Activated T-cell treated with anti-CD3 and anti-CD28 coated beads, Interleukin-2, amount 50 U/mL, for 48 hours (primary cell): ENCODE measurements around the gene GRB10.
"Not testable (repeated sequence)": the region's sequence is repeated elsewhere in the genome, so short reads cannot be mapped to it uniquely, and the experiment has no call there.

Source experiments
- DNase-seq, 2 experiments: peaks; one replicate each; pipeline ENCODE4 v3.0.0-alpha.2; 2020

Gene GRB10

DNA sequence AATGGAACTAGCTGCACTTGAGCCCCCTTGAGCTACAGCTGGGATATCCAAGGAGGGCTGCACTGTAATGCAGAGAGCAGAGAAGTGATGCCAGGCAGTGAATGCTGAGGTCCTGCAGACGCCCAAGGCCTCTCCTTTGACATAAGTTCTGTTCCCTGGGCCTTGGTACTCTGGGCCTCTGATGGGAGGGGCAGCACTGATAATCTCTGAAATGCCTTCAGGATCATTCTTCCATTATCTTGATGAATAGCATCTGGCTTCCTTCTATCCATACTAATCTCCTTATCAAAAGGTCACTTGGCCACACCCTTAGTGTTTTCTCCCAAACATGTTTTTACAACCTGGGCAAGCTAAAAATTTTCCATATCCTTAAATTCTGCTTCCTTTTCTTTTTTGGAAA lies 6.9 kb downstream of the GRB10 start:
- DNase-seq: no peak

GRCh38 chr7:50775231-50775630 lies 7.5 kb downstream of the GRB10 start:
- DNase-seq: no peak

GRCh38 chr7:50774319-50774718 lies 8.4 kb downstream of the GRB10 start:
- DNase-seq: no peak

DNA sequence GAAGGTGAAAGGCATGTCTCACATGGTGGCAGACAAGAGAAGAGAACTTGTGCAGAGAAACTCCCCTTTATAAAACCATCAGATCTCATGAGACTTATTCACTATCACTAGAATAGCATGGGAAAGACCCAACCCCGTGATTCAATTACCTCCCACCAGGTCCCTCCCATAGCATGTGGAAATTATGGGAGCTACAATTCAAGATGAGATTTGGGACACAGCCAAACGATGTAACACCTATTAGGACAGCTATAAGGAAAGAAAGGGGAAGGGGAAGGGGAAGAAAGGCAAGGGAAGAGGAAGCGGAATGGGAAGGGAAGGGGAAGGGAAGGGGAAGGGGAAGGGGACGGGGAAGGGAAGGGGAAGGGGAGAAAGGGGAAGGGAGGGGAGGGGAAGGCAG lies 9.6 kb downstream of the GRB10 start:
- not testable (repeated sequence) for DNase-seq

DNA sequence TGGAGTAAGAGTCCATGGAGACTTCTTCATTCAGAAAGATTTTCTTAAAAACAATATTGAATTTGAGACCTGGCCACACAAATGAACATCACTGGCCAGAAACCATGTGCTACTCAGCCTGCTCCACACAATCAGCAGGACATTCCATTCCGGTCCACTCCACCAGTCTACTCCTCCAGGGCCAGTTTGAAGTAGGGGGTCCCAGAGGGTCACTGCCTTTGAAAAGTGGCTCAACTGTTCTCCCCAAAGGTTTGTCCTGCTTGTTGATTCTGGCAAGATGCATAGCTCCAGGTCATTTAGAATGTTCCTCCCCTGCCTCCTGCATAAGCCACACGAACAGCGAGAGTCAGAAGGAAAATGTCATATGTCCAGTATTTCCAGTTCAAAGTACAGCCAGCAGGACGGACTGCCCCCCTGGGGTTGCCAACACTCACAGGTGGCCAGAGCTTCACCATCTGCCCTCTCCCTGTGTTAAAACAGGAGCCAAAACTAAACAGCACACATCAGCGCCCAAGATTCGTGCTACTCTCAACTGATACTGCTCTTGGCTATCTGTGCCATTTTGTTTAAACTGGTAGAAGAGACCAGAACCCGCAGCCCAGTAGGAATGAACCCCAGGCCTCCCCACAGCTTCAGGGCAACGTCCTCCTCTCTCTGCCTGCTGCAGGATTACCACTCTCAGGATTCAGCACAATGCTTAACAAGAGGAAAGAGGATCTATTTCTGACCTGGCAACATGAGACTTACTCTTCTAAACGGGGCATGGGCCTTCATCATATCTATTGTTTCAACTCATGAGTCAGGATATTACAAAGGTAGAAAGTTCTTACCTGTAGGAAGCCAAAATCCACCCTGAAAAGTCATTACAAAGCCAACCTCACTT lies 11.3 kb downstream of the GRB10 start:
- DNase-seq: no peak

DNA sequence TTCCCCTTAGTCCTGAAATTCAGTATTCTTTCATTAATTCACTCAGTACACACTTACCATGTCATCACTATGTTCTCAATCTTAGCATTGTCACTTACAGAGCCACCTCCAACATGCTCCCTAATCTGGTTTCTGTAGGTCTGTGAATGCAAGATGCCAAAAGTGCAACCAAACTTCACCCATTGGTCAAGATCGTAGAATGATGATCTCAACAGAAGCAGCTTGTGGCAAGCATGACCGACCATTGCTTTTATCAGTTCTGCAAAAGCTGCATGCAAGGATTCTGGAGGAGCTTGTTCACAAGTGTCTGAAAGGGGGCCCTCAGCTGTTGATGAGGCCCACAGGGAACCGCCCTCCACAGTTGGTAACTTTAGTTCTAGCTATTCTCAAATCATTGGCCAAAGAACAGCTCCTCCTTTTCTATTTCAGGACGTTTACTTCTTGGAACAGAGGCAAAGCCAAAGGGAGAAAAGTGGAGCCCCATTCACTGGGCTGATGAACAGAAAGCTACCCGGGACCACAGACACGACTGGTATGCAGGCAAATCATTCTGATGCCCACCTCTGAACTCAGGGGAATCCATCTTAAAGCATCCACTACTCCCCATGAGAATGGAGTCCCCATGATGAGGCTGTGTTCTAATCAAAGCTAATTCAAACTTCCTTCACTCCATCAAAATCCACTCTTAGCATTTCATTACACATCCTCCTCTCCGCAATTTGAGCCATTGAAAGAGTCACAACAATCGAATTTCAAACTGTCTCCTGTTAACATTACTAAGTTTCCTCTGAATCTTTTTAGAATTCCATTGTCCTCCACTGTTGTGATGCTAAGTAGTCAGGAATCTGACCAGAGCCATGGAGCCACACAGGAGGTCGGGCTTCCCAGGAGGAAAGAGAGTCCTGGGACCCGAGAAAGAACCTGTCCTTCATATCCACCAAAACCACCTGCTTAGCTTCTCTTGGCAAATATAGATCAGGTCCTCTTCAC lies 13.9 kb downstream of the GRB10 start:
- no peak for DNase-seq

DNA sequence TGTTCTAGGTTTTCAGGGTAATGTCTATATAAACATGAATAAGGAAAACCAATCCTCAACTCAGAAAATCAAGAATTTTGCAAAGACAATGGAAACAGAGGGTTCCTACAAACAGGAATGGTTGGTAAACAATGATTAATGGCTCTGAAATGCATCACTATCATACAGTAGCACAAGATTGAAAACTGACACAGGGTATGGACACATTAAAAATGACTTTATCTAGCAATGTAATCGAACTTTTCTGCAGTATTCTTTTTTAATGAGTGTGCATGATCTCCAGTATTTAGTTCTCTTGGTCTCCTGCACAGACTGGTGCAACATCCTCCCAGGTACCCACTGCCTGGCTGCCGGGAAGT lies 15.9 kb downstream of the GRB10 start:
- DNase-seq: no peak

DNA sequence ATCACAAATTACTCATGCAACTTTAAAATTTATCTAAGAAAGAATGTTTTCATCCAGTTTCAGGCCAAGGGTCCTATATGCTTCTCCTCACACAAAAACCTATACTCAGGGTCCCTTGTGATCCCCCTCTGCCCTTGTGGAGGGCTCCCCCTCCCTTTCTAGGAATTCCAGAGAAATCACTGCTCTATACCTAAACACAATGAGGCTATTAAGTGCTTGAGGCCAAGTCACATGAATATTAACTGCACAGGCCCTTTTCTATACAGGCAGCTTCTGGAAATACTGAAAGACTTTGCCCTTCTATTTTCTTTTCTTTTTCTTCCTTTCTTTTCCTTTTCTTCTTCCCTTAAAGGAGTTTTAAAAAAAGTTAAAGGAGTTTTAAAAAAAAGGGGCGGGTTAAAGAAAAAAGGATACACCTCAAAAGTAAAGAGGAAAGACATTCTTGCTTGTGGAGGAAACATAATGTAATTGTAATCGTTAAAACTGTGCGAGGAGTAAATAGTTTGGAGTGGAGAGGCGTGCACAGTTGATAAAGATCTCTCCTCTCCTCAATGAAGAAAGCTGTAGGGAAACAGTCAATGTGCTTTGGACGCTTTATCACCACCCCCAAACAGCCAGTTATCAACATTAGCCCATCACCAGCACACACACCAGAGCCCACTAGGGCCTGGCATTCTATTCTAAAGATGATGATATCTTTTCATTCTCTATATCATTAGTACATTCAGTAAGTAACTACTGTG lies 16.4 kb downstream of the GRB10 start:
- no peak for DNase-seq

GRCh38 chr7:50762337-50762736 lies 20.4 kb downstream of the GRB10 start:
- no peak for DNase-seq

- no peak for DNase-seq
Observed at GRCh38 chr7:50761713-50762112, 21.0 kb downstream of the GRB10 start.

DNA sequence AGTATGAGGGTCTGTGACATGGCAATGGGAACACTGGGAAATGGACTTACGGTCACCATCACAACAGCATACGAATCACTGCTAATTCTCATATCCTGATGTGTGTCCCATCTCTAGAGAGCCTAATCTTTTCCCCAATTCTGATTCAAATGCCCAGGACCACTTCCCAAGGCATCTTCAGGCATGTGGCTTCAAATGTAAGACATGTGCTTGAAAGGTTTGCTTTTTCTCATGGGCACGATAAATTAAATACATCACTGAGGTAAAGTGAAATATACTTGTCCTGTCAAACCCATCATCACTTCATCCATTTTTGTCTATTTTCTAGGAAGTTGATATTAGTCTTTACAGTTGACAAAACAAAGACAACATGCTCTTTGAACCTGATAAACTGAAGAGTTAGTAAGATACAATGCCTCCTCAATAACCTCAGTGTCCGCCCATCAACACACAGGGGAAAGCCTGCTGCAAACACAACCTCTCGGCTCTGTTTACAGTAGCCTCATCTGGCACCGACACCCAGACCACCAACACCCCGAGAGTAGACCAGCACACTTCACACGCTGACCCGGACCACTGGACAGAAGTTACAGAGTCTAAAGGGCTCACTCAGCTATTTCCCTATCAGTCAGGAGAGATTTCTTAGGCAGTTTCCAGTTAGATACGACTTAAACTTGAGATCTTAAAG lies 24.8 kb downstream of the GRB10 start:
- DNase-seq: no peak

- DNase-seq: no peak
Observed at GRCh38 chr7:50756180-50756579, 26.5 kb downstream of the GRB10 start.

DNA sequence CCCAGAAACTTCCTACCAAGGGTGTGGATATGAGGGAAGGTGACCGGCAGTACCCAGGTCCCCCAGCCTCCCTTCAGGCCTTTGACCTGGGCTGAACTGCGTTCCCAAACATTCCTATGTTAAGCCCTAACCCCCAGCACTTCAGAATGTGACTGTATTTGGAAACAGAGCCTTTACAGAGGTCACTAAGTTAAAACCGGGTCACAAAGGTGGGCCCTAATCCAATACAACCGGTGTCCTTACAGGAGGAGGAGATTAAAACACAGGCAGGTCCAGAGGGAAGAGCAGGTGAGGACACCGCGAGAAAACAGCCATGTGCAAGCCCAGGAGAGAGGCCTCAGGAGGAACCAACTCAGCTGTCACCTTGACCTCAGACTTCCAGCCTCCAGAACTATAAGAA lies 28.0 kb downstream of the GRB10 start:
- DNase-seq: no peak

GRCh38 chr7:50754241-50754640 lies 28.5 kb downstream of the GRB10 start:
- no peak for DNase-seq

GRCh38 chr7:50752422-50752821 lies 30.3 kb downstream of the GRB10 start:
- no peak for DNase-seq

- no peak for DNase-seq
Observed at GRCh38 chr7:50751146-50751545, 31.6 kb downstream of the GRB10 start.

GRCh38 chr7:50749896-50750295 lies 32.8 kb downstream of the GRB10 start:
- no peak for DNase-seq

DNA sequence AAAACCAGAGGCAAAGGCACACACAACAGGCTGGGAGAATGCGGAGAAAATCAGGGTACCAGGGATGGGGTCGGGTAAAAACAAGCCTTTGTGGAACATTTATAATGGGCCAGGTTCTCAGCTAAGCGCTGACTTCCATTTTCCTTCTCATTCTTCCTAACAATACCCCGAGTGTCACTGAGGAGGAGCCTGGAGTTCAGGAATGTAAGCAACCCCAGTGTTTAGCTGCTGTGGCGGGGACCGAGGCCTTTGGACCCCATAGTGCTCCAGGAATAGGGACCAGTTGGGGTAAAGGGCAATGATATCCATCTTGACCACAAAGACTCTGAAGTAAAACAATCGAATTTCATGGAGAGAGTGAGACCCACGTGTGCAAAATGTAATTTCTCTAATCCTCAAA lies 34.2 kb downstream of the GRB10 start:
- DNase-seq: no peak

DNA sequence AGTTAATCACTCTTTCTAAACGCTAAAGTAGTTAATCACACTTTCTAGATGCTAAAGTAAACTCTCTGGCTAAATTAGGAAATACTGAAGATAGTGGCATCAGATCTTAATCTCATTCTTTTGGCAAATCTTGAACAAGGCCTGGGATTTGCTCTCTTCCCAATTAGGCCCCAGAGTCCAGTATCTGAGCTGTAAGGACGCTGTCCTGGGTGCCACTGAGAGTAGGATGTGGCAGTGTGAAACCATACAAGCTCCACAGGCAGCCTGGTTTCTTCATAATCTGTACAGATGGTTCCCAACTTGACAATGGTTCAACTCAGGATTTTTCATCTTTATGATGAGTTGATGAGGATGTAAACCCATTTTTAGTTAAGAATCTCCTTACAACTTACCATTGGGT lies 36.9 kb downstream of the GRB10 start:
- no peak for DNase-seq

GRCh38 chr7:50745336-50745735 lies 37.4 kb downstream of the GRB10 start:
- no peak for DNase-seq

GRCh38 chr7:50743893-50744292 lies 38.8 kb downstream of the GRB10 start:
- DNase-seq: no peak

GRCh38 chr7:50743016-50743415 lies 39.7 kb downstream of the GRB10 start:
- DNase-seq: no peak

- DNase-seq: no peak
Observed at GRCh38 chr7:50742401-50742800, 40.3 kb downstream of the GRB10 start.
